HG03342 (cell line): ENCODE data around the gene NRP2.
A peak's percentile ranks its signal among the peaks of the same experiment; 100 is the strongest.

Experiments used
- ATAC-seq: cut with Tn5 transposase; IDR thresholded peaks from one replicate; pipeline ENCODE4 v1.9.1; 2021; ENCODE audit warnings: mild to moderate bottlenecking, moderate library complexity; ENCODE audit not compliant: unreplicated experiment

Gene NRP2

GRCh38 chr2:205705511-205706349 lies 23.4 kb downstream of the NRP2 start:
- ATAC-seq = no peak

GRCh38 chr2:205706769-205707381 lies 24.6 kb downstream of the NRP2 start:
- ATAC-seq = peak; percentile 96

GRCh38 chr2:205708231-205708631 lies 25.9 kb downstream of the NRP2 start:
- ATAC-seq = no peak

- no peak for ATAC-seq
Observed at GRCh38 chr2:205709319-205709718, 27.0 kb downstream of the NRP2 start.

- ATAC-seq = no peak
Observed at GRCh38 chr2:205712508-205712907, 30.2 kb downstream of the NRP2 start.

- ATAC-seq = no peak
Observed at GRCh38 chr2:205713086-205713485, 30.8 kb downstream of the NRP2 start.

GRCh38 chr2:205714058-205714776 lies 31.9 kb downstream of the NRP2 start:
- ATAC-seq = peak; percentile 75

- no peak for ATAC-seq
Observed at GRCh38 chr2:205714789-205715720, 32.8 kb downstream of the NRP2 start.

GRCh38 chr2:205715831-205716525 lies 33.7 kb downstream of the NRP2 start:
- no peak for ATAC-seq

- no peak for ATAC-seq
Observed at GRCh38 chr2:205717175-205717846, 35.0 kb downstream of the NRP2 start.

GRCh38 chr2:205717999-205718398 lies 35.7 kb downstream of the NRP2 start:
- no peak for ATAC-seq

- no peak for ATAC-seq
Observed at GRCh38 chr2:205719847-205720246, 37.5 kb downstream of the NRP2 start.

GRCh38 chr2:205720451-205720902 lies 38.2 kb downstream of the NRP2 start:
- no peak for ATAC-seq

- ATAC-seq = peak; percentile 58
Observed at GRCh38 chr2:205721057-205721449, 38.8 kb downstream of the NRP2 start.

- ATAC-seq = no peak
Observed at GRCh38 chr2:205722283-205722918, 40.1 kb downstream of the NRP2 start.

GRCh38 chr2:205723179-205723578 lies 40.9 kb downstream of the NRP2 start:
- ATAC-seq = no peak

- no peak for ATAC-seq
Observed at GRCh38 chr2:205725059-205725458, 42.8 kb downstream of the NRP2 start.

- no peak for ATAC-seq
Observed at GRCh38 chr2:205726506-205726905, 44.2 kb downstream of the NRP2 start.

GRCh38 chr2:205727174-205727573 lies 44.9 kb downstream of the NRP2 start:
- no peak for ATAC-seq
